Fibroblast of peridontal ligament (primary cell): ENCODE results near the gene DMD.

Source experiments
- DNase-seq: peaks from one replicate; pipeline ENCODE4 v3.0.0-alpha.2; 2010; ENCODE audit errors: extremely low read depth

DMD gene

GRCh38 chrX:31858915-31859314 lies 1352.4 kb downstream of the DMD start:
- no peak for DNase-seq

GRCh38 chrX:31854716-31855115 lies 1356.6 kb downstream of the DMD start:
- no peak for DNase-seq

GRCh38 chrX:31851761-31852160 lies 1359.6 kb downstream of the DMD start:
- no peak for DNase-seq

- no peak for DNase-seq
Observed at GRCh38 chrX:31847773-31848172, 1363.6 kb downstream of the DMD start.

GRCh38 chrX:31845003-31845402 lies 1366.3 kb downstream of the DMD start:
- no peak for DNase-seq

GRCh38 chrX:31838617-31839016 lies 1372.7 kb downstream of the DMD start:
- DNase-seq = no peak

GRCh38 chrX:31837445-31838049 lies 1373.8 kb downstream of the DMD start:
- no peak for DNase-seq

GRCh38 chrX:31836479-31836878 lies 1374.9 kb downstream of the DMD start:
- no peak for DNase-seq

- no peak for DNase-seq
Observed at GRCh38 chrX:31832263-31832662, 1379.1 kb downstream of the DMD start.

- no peak for DNase-seq
Observed at GRCh38 chrX:31820430-31821210, 1390.7 kb downstream of the DMD start.

GRCh38 chrX:31819455-31819854 lies 1391.9 kb downstream of the DMD start:
- no peak for DNase-seq

- DNase-seq = no peak
Observed at GRCh38 chrX:31811106-31811505, 1400.2 kb downstream of the DMD start.

- no peak for DNase-seq
Observed at GRCh38 chrX:31808357-31808756, 1403.0 kb downstream of the DMD start.

- no peak for DNase-seq
Observed at GRCh38 chrX:31807165-31807564, 1404.2 kb downstream of the DMD start.

GRCh38 chrX:31805781-31806180 lies 1405.6 kb downstream of the DMD start:
- DNase-seq = no peak

- no peak for DNase-seq
Observed at GRCh38 chrX:31800219-31800618, 1411.1 kb downstream of the DMD start.

- no peak for DNase-seq
Observed at GRCh38 chrX:31796624-31797023, 1414.7 kb downstream of the DMD start.

- no peak for DNase-seq
Observed at GRCh38 chrX:31747411-31747810, 1463.9 kb downstream of the DMD start.

- no peak for DNase-seq
Observed at GRCh38 chrX:31743004-31743403, 1468.3 kb downstream of the DMD start.

GRCh38 chrX:31717474-31717873 lies 1493.9 kb downstream of the DMD start:
- no peak for DNase-seq

GRCh38 chrX:31715675-31716074 lies 1495.7 kb downstream of the DMD start:
- no peak for DNase-seq

GRCh38 chrX:31714797-31715196 lies 1496.6 kb downstream of the DMD start:
- DNase-seq = no peak

- no peak for DNase-seq
Observed at GRCh38 chrX:31713120-31713519, 1498.2 kb downstream of the DMD start.

GRCh38 chrX:31711166-31711565 lies 1500.2 kb downstream of the DMD start:
- no peak for DNase-seq
